H7 (cell line): ENCODE measurements around the gene HS3ST4. TPM values are rescaled to one million over a fixed set of nuclear protein-coding genes. Genes with fewer than 3 reads are reported as not detected.

Experiments
- DNase-seq: peaks from one replicate; pipeline ENCODE4 v3.0.0; 2012
- H3K27me3 ChIP-seq: 2 replicates; pipeline ENCODE4 v1.6.0; 2011; ENCODE audit warnings: mild to moderate bottlenecking, low read length; ENCODE audit not compliant: control insufficient read depth, insufficient read depth
- H3K36me3 ChIP-seq: replicated peaks from 2 replicates; pipeline ENCODE4 v1.5.1; 2011; ENCODE audit warnings: low read length; ENCODE audit not compliant: control insufficient read depth, insufficient read depth
- H3K4me3 ChIP-seq: 2 replicates; pipeline ENCODE4 v1.5.1; 2011; ENCODE audit warnings: low read depth, mild to moderate bottlenecking, control low read depth, low read length, moderate library complexity; ENCODE audit not compliant: insufficient read depth
- total RNA-seq: library from RNA; depleted of rRNA; stranded (reverse); fragments of >200 nt; shearing (Covaris generic); gene quantifications from 2 replicates; pipeline ENCODE4 v1.2.3, GENCODE V29; 2014; rRNA removed

HS3ST4 gene
- 1.9 and 3.3 TPM in 2 replicates for total RNA-seq

DNA sequence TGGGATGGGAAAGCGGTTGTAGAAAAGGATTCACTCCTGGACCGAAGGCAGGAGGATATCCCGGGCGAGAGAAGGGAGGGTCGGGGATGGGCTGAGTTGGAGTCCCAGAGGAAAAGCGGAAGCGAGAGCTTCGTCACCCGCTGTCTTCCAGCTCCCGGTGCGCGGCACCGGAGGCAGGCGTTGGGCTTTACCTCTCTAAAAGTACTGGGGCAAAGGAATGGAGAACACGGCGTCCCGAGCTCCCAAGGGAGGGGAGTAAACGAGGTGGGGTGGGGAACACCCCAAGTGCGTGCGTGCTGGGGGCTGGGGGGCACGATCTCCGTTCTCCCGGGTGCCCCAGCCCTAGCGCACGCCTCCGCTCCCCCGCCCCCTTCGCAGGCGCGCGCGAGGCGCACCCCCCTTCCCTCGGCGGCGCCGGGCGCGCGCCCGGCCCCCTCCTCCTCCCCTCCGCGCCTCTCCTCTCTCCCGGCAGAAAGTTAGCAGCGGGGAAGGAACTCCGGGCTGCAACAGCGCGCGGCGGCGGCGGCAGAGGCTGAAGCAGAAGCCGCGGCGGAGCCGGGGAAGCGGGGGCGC is at the start of gene HS3ST4:
Gene HS3ST4 (plus strand): TSS at position 441 of the 573 bp plus-strand sequence.
- peak within 1 kb of the TSS; percentile 63 for H3K4me3 ChIP-seq
- H3K36me3 ChIP-seq = no peaks in the 10 kb centered on the region
- peaks cover 33% of the 10 kb centered on the region for H3K27me3 ChIP-seq
- peak; percentile 96 for DNase-seq

DNA sequence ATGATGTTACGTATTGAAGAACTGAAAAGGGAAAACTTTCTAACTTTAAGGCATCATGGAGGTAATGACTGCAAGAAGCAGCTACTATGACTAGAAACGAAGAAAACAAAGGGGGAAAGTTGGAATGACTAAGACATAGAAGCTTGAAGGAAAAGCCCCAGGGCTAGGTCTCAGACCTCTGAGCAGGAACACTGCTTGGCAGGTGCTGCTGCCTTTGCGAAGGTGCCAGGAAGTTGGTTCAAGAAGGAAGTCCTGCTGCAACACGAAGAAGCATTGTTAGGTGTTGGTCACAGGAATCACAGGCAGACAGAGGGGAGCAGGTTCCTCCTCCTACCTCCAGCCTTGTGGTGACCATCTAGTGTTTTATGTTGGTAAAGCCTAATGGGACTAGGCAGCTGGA is 48.1 kb upstream of the HS3ST4 start:
- DNase-seq = no peak
- Histone ChIP-seq H3K27me3 (no peaks in the 10 kb centered on the region), H3K4me3 (no peak overlapping the region)

DNA sequence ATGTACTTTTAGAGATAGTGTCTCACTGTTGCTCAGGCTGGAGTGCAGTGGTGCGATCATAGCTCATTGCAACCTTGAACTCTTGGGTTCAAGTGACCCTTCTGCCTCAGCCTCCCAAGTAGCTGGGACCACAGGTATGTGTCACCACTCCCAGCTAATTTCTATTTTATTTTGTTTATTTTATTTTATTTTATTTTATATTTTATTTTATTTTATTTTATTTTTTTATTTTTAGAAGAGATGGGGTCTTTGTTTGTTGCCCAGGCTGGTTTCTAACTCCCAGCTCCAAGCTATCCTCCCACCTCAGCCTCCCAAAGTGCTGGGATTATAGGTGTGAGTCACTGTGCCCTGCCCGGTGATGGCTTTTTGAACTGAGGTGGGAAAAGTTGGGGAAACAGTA is 35.1 kb upstream of the HS3ST4 start:
- H3K27me3 ChIP-seq = no peaks in the 10 kb centered on the region
- H3K4me3 ChIP-seq = no peak overlapping the region
- no peaks in the 10 kb centered on the region for H3K36me3 ChIP-seq
- no peak for DNase-seq

More for the DNA sequence above, 48.1 kb upstream of the HS3ST4 start:
- H3K36me3 ChIP-seq = no peaks in the 10 kb centered on the region

DNA sequence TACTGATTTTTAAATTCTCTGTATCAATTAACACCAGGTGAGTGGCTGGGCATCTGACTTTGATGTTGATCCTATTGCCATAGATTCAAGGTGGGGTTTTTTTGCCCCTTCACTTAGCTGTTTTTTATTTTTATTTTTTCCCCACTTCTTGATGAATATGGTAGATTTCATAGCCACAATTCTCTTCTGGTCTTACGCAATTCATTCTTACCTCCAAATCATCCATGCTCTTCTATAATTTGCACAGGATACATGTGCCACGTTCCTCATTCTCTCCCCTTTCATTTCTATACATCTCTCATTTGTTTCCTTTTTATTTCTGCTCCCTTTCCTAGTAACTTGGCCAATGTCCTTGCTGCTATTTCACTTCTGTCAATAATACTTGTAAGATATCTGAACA is 14.9 kb upstream of the HS3ST4 start:
- no peaks in the 10 kb centered on the region for H3K27me3 ChIP-seq
- no peak for DNase-seq

DNA sequence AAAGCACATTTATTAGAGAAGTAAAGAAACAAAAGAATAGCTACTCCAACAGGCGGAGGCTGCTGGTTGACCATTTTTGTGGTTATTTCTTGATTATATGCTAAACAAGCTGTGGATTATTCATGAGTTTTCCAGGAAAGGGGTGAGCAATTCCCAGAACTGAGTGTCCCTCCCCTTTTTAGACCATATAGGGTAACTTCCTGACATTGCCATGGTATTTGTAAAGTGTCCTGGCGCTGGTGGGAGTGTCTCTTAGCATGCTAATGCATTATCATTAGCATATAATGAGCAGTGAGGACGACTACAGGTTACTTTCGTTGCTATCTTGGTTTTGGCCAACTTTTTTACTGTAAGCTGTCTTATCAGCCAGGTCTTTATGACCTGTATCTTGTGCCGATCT is 12.2 kb upstream of the HS3ST4 start:
- Histone ChIP-seq H3K27me3 (no peaks in the 10 kb centered on the region), H3K36me3 (no peaks in the 10 kb centered on the region), H3K4me3 (no peak overlapping the region)
- DNase-seq = no peak

More for the DNA sequence above, 14.9 kb upstream of the HS3ST4 start:
- Histone ChIP-seq H3K36me3 (no peaks in the 10 kb centered on the region), H3K4me3 (no peak overlapping the region)

DNA sequence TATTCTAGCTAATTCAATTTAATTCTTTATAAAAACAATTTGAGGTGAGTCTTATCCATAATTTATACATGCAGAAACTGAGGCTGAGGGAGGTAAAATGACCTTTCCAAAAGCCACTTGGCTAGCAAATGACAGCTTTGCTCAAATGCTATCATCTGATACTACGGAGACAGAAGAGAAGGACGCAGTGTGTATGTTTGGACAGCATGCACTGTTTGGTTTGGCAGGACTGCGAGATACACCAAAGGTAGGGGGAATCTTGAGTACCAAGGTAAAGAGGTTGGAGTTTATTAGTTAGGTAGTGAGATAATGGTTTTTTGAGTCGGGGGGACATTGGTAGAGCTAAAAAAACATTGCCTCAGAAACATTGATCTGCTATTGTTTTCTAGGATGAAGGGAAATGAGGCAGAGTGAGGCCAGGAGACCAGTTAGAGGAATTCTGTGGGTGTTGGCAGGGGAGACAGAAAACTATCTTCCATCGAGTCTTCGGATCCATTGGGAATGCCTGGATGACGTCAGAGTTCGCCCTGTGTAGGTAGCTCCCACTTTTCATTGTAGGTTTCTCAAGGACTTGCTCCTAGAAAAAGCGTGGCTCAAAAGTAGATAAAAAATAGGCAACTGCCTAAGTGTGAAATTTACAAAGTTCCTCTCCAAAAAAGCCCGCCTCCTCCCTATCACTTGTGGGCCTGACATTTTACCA is 2.5 kb upstream of the HS3ST4 start:
- no peak overlapping the region for H3K4me3 ChIP-seq
- DNase-seq = no peak
- H3K36me3 ChIP-seq = no peaks in the 10 kb centered on the region
- H3K27me3 ChIP-seq = peaks cover 26% of the 10 kb centered on the region

DNA sequence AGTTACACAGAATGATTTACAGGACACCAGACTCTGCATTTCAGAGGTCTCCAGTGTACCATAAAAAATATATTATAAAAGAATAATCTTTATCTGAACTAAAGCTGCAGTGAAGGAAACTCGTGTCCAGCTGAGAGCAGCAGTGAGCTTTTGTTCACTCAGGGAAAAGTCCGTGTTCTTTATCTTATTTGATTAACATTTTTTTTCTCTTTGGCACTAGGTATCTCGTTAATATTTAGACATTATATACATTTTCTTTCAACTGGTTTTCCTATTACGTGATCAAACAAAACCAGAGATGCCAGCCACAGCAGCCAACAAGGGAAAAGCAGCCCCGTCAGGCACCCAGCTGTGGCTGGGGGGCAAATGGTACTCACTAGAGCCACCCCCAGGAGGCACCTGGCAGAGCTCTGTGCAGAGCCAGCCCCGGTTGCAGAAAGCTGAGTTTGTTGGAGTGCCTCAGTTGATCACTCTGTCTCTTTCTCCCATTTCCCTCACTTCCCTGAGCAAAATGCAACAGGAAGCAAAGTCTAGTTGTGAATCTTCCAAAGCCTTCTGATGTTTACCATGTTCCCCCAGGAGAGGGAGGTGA is 1.1 kb upstream of the HS3ST4 start:
- no peaks in the 10 kb centered on the region for H3K36me3 ChIP-seq
- peak; percentile 37 for DNase-seq
- peak overlapping the region; percentile 63; the same call in 1 of the 2 replicates for H3K4me3 ChIP-seq
- H3K27me3 ChIP-seq = peaks cover 33% of the 10 kb centered on the region

DNA sequence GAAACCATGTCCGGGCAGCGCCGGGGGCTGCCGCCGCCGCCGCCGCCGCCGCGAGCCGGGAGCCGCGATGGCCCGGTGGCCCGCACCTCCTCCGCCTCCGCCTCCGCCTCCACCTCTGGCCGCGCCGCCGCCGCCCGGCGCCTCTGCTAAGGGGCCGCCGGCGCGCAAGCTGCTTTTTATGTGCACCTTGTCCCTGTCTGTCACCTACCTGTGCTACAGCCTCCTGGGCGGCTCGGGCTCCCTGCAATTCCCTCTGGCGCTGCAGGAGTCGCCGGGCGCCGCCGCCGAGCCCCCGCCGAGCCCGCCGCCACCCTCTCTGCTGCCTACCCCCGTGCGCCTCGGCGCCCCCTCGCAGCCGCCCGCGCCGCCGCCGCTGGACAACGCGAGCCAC is 587 bp downstream of the HS3ST4 start:
- Histone ChIP-seq H3K27me3 (peaks cover 33% of the 10 kb centered on the region), H3K4me3 (peak overlapping the region; percentile 63), H3K36me3 (no peaks in the 10 kb centered on the region)
- no peak for DNase-seq

DNA sequence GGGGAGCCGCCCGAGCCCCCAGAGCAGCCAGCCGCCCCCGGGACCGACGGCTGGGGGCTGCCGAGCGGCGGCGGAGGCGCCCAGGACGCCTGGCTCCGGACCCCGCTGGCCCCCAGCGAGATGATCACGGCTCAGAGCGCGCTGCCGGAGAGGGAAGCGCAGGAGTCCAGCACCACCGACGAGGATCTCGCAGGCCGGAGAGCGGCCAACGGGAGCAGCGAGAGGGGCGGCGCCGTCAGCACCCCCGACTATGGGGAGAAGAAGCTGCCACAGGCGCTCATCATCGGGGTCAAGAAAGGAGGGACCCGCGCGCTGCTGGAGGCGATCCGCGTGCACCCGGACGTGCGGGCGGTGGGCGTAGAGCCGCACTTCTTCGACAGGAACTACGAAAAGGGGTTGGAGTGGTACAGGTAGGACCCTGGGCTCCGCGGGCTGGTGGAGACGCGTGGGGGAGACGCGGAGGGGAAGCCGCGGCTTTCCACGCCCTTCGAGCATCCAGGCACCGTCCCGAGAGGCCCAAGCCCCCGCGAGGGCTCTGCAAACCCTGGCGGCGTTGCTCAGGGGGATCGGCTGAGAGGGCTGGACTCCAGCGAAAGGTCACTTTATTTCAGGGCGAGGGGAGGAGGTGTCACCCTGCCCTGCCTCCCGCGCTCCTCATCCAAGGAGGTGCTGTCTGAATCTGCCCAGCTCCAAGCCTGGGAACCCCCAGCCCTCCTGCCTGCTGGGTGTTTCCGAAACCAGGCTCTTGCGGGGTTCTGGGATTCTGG is 1.2 kb downstream of the HS3ST4 start:
- DNase-seq = peak; percentile 81
- H3K4me3 ChIP-seq = peak overlapping the region; percentile 63
- peaks cover 33% of the 10 kb centered on the region for H3K27me3 ChIP-seq
- H3K36me3 ChIP-seq = no peaks in the 10 kb centered on the region

DNA sequence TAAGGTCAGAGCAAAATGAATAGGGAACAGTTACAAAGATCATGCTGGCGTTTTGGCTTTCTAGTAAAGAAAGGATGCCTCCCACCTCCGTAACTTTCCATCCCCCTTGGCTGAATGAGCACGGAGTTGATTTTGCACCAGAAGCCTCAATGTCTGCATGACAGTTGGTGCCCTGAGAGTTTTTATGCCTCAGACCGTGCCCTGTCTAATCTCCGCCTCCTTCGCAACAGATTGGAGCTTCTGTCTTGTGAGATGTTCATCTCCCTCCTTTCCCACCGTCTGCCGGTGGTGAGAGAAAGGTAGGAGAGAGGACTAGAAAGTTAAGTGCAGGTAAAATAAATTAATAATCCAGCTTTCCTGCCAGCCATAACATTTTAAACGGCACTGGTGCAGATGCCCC is 1.9 kb downstream of the HS3ST4 start:
- peak overlapping the region; percentile 63 for H3K4me3 ChIP-seq
- peak; percentile 28 for DNase-seq
- peaks cover 33% of the 10 kb centered on the region for H3K27me3 ChIP-seq
- no peaks in the 10 kb centered on the region for H3K36me3 ChIP-seq

DNA sequence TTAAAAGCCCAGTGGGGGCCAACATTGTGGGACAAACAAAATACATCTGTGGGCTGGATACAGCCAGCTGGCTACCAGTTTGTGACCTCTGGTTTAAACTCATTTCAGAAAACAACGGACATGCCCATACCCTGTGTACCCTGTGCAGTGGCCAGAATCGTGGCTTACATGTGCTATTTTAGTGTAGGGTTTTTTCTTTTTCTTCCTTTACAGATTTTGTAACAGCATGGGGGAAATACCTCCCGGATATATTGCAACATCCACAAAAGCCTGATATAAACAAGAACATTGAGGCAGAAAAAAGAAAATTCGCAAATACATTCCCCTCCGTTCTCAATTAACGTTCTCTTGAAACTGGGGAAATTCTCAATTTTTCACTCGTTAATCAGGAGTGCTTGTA is 7.3 kb downstream of the HS3ST4 start:
- no peak for DNase-seq
- Histone ChIP-seq H3K27me3 (peaks cover 8% of the 10 kb centered on the region; the same call in 1 of the 2 replicates), H3K4me3 (no peak overlapping the region), H3K36me3 (no peaks in the 10 kb centered on the region)

DNA sequence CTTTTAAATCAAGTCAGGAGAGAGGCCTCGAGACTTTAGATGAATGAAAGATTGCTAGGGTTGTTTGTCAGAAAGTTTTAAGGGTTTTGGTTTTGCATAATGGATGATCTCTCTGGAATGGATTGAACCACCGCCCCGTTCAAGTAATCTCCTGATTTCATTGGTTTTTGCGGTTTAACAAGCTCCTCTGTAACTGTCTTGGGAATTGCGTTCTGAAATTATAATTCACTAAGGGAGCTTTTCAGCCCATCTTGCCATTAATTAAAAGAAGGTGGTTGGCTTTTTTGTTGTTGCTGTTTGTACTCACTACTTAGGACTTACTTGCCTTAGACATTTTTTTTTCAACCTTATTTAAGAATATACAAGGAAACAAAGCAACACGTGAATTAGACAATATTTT is 8.8 kb downstream of the HS3ST4 start:
- no peak for DNase-seq
- Histone ChIP-seq H3K4me3 (no peak overlapping the region), H3K27me3 (no peaks in the 10 kb centered on the region), H3K36me3 (no peaks in the 10 kb centered on the region)

DNA sequence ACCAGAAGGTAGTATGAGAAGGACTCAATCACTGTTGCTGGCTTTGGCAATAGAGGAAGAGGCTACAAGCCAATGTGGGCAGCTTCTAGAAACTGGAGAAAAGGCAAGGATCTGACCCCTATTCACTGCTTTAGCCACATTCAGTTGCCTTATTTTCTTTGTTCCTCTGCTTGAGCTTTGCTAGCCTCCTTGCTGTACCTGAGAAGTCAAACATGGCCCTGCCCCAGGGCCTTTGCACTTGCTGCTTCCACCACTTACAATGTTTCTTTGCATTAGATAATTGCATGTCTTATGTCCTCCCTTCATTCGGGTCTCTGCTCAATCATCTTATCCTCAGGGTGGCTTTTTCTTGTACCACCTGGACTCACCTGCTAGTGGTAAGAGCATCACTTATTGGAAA is 15.8 kb downstream of the HS3ST4 start:
- DNase-seq = no peak
- Histone ChIP-seq H3K36me3 (no peaks in the 10 kb centered on the region; the same call in 1 of the 2 replicates), H3K27me3 (no peaks in the 10 kb centered on the region), H3K4me3 (no peak overlapping the region)

DNA sequence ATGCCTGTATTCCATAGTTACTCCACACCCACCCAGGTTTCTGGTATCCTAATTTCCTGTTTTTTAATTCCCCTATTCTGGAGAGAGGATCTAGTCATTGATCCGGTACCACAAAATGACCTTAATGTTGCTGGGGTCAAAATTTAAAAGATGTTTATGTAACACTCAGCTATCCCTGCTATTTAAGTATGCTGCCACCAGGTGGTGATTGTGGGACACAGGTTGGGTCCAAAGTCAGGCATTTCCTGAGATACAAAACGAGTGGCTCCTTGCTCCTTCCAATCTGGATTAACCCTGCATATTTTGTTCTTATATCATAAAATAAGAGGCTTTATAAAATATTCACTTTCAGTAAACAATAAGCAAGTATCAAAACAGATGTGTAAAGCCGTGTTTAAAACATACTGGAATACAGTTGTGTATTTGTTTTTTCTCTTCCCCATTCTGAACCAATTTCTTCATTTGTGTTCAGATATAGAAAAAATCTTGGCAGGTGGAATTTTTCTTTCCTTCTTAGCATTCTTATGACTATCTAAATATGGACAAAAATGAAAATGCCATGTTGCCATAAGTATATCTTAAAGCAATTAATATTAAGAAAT is 16.3 kb downstream of the HS3ST4 start:
- Histone ChIP-seq H3K4me3 (no peak overlapping the region), H3K36me3 (no peaks in the 10 kb centered on the region; the same call in 1 of the 2 replicates), H3K27me3 (no peaks in the 10 kb centered on the region)
- DNase-seq = peak; percentile 52
